Duodenal mucosa (tissue), 2 donors: Measurements from ENCODE around the gene KLHL30.

Source experiments
- H3K27ac ChIP-seq: one replicate; pipeline ENCODE4 v1.7.0; 2013; ENCODE audit warnings: low read depth, low read length
- H3K27me3 ChIP-seq, 2 donors: one replicate each; pipeline ENCODE4 v1.7.0; 2013; ENCODE audit warnings: low read length in 2 of 2, control low read depth in 1 of 2; ENCODE audit not compliant: insufficient read depth in 2 of 2, control insufficient read depth in 1 of 2
- H3K36me3 ChIP-seq, 2 donors: one replicate each; pipeline ENCODE4 v1.7.0; 2013; ENCODE audit warnings: low read length in 2 of 2, control low read depth in 1 of 2; ENCODE audit not compliant: insufficient read depth in 2 of 2, control insufficient read depth in 1 of 2
- H3K4me1 ChIP-seq, 2 donors: one replicate each; pipeline ENCODE4 v1.7.0; 2013; ENCODE audit warnings: low read length in 2 of 2, control low read depth in 1 of 2; ENCODE audit not compliant: insufficient read depth in 2 of 2, control insufficient read depth in 1 of 2
- H3K4me3 ChIP-seq, 2 donors: one replicate each; pipeline ENCODE4 v1.7.0; 2013; ENCODE audit warnings: low read length in 2 of 2, low read depth in 1 of 2
- H3K9ac ChIP-seq, 2 donors: one replicate each; pipeline ENCODE4 v1.7.0; 2013; ENCODE audit warnings: low read length in 2 of 2, low read depth in 1 of 2
- H3K9me3 ChIP-seq, 2 donors: one replicate each; pipeline ENCODE4 v1.7.0; 2013; ENCODE audit warnings: low read length in 2 of 2, control low read depth in 1 of 2; ENCODE audit not compliant: control insufficient read depth in 1 of 2

KLHL30 gene

GRCh38 chr2:238133499-238134392 is 4.7 kb upstream of the KLHL30 start:
- no peaks in the 10 kb centered on the region for H3K4me1 ChIP-seq
- no peak overlapping the region for H3K27ac ChIP-seq
- no peaks in the 10 kb centered on the region for H3K36me3 ChIP-seq
- no peaks in the 10 kb centered on the region for H3K9me3 ChIP-seq
- H3K27me3 ChIP-seq: no peaks in the 10 kb centered on the region
- H3K4me3 ChIP-seq: no peak overlapping the region
- no peak overlapping the region for H3K9ac ChIP-seq

- Histone ChIP-seq H3K9ac (no peak overlapping the region), H3K9me3 (no peaks in the 10 kb centered on the region), H3K27ac (no peak overlapping the region), H3K4me1 (peaks cover 0 to 1% of the 10 kb centered on the region in 2 donors), H3K36me3 (no peaks in the 10 kb centered on the region), H3K27me3 (no peaks in the 10 kb centered on the region), H3K4me3 (no peak overlapping the region)
Observed at GRCh38 chr2:238134393-238134785, 4.1 kb upstream of the KLHL30 start.

- Histone ChIP-seq H3K4me3 (no peak overlapping the region), H3K9ac (no peak overlapping the region), H3K4me1 (peaks cover 0 to 7% of the 10 kb centered on the region in 2 donors), H3K27me3 (no peaks in the 10 kb centered on the region), H3K9me3 (no peaks in the 10 kb centered on the region), H3K27ac (no peak overlapping the region), H3K36me3 (no peaks in the 10 kb centered on the region)
Observed at GRCh38 chr2:238135601-238136150, 2.8 kb upstream of the KLHL30 start.

GRCh38 chr2:238136820-238137537 is 1.5 kb upstream of the KLHL30 start:
- Histone ChIP-seq H3K9me3 (no peaks in the 10 kb centered on the region), H3K36me3 (no peaks in the 10 kb centered on the region), H3K4me3 (no peak overlapping the region), H3K27ac (no peak overlapping the region), H3K9ac (no peak overlapping the region), H3K27me3 (no peaks in the 10 kb centered on the region), H3K4me1 (peaks cover 7 to 20% of the 10 kb centered on the region in 2 donors)

- Histone ChIP-seq H3K9ac (no peak overlapping the region), H3K4me3 (no peak overlapping the region), H3K9me3 (no peaks in the 10 kb centered on the region), H3K36me3 (no peaks in the 10 kb centered on the region), H3K27me3 (no peaks in the 10 kb centered on the region), H3K27ac (no peak overlapping the region), H3K4me1 (peaks cover 15 to 29% of the 10 kb centered on the region in 2 donors)
Observed at GRCh38 chr2:238137885-238138284, 583 bp upstream of the KLHL30 start.

GRCh38 chr2:238139196-238140039 is 950 bp downstream of the KLHL30 start:
- Histone ChIP-seq H3K27me3 (no peaks in the 10 kb centered on the region), H3K4me1 (peaks cover 22 to 38% of the 10 kb centered on the region in 2 donors), H3K36me3 (no peaks in the 10 kb centered on the region), H3K27ac (no peak overlapping the region), H3K9ac (no peak overlapping the region), H3K4me3 (no peak overlapping the region), H3K9me3 (no peaks in the 10 kb centered on the region)

GRCh38 chr2:238140040-238140439 is 1.6 kb downstream of the KLHL30 start:
- no peaks in the 10 kb centered on the region for H3K9me3 ChIP-seq
- no peaks in the 10 kb centered on the region for H3K36me3 ChIP-seq
- no peak overlapping the region for H3K4me3 ChIP-seq
- H3K27ac ChIP-seq: no peak overlapping the region
- H3K9ac ChIP-seq: no peak overlapping the region
- peaks cover 22 to 38% of the 10 kb centered on the region in 2 donors for H3K4me1 ChIP-seq
- no peaks in the 10 kb centered on the region for H3K27me3 ChIP-seq

GRCh38 chr2:238140721-238141540 is 2.5 kb downstream of the KLHL30 start:
- H3K27me3 ChIP-seq: no peaks in the 10 kb centered on the region
- H3K36me3 ChIP-seq: no peaks in the 10 kb centered on the region
- H3K27ac ChIP-seq: no peak overlapping the region
- no peak overlapping the region for H3K4me3 ChIP-seq
- H3K9ac ChIP-seq: no peak overlapping the region
- H3K4me1 ChIP-seq: peaks cover 22 to 38% of the 10 kb centered on the region in 2 donors
- no peaks in the 10 kb centered on the region for H3K9me3 ChIP-seq
